HG03378 (cell line): Measurements from ENCODE around the gene SLC27A5.
"Not testable (repeated sequence)": the region's sequence is repeated elsewhere in the genome, so short reads cannot be mapped to it uniquely, and the experiment has no call there.

ENCODE experiments used
- ATAC-seq: cut with Tn5 transposase; IDR thresholded peaks from one replicate; pipeline ENCODE4 v1.9.1; 2021; ENCODE audit warnings: mild to moderate bottlenecking, moderate library complexity; ENCODE audit not compliant: unreplicated experiment

SLC27A5 gene

GRCh38 chr19:58471736-58472135 lies 40.1 kb downstream of the SLC27A5 start:
- no peak for ATAC-seq

- not testable (repeated sequence) for ATAC-seq
Measured at GRCh38 chr19:58470837-58471543, 40.8 kb downstream of the SLC27A5 start.

- no peak for ATAC-seq
Measured at GRCh38 chr19:58469241-58470013, 42.4 kb downstream of the SLC27A5 start.

GRCh38 chr19:58468216-58468839 lies 43.5 kb downstream of the SLC27A5 start:
- ATAC-seq: no peak

- ATAC-seq: peak; percentile 83
Measured at GRCh38 chr19:58466760-58467589, 44.8 kb downstream of the SLC27A5 start, which contains the start of gene ZNF324. Gene ZNF324, plus strand, starts transcription at chr19:58467080. Its CDS starts 2,106 bp downstream, at chr19:58469186.

GRCh38 chr19:58466089-58466759 lies 45.6 kb downstream of the SLC27A5 start:
- peak; percentile 15 for ATAC-seq

GRCh38 chr19:58460039-58460438 lies 51.8 kb downstream of the SLC27A5 start:
- no peak for ATAC-seq

- ATAC-seq: no peak
Measured at GRCh38 chr19:58456111-58456510, 55.7 kb downstream of the SLC27A5 start.

- no peak for ATAC-seq
Measured at GRCh38 chr19:58455306-58455705, 56.5 kb downstream of the SLC27A5 start.

- no peak for ATAC-seq
Measured at GRCh38 chr19:58453743-58454142, 58.0 kb downstream of the SLC27A5 start.

GRCh38 chr19:58451358-58452101 lies 60.3 kb downstream of the SLC27A5 start, which contains the start of gene ZNF324B:
Gene ZNF324B, plus strand, starts transcription at chr19:58451622. Its CDS starts 2,080 bp downstream, at chr19:58453702.
- ATAC-seq: peak; percentile 89

- ATAC-seq: peak; percentile 3
Measured at GRCh38 chr19:58450856-58451357, 60.9 kb downstream of the SLC27A5 start.

GRCh38 chr19:58449980-58450379 lies 61.8 kb downstream of the SLC27A5 start:
- ATAC-seq: not testable (repeated sequence)

GRCh38 chr19:58448860-58449259 lies 62.9 kb downstream of the SLC27A5 start:
- ATAC-seq: not testable (repeated sequence)
